ENCODE results near the gene HEPHL1. TPM values are rescaled to one million over a fixed set of nuclear protein-coding genes. Genes with fewer than 3 reads are reported as not detected.

The HEPHL1 gene
- total RNA-seq, 1 experiment from 2014 or later = not detected

- Histone ChIP-seq H4K20me1 (ENCODE audit: insufficient read depth) (no peaks in the 10 kb centered on the region; the same call in 1 of the 2 replicates), H3K4me1 (ENCODE audit: control insufficient read depth in 1 of 2, insufficient read depth in 2 of 2, low read length in 2 of 2) (peaks cover 28 to 71% of the 10 kb centered on the region in 2 experiments), H3K4me2 (ENCODE audit: low read length) (no peak overlapping the region), H3K36me3 (ENCODE audit: control insufficient read depth in 1 of 2, insufficient read depth in 2 of 2, low read length in 2 of 2) (no peaks in the 10 kb centered on the region), H3K4me3 (replicated peaks in 1 of 2; ENCODE audit: low read depth in 1 of 2, low read length in 2 of 2) (no peak overlapping the region), H3K9me2 (ENCODE audit: insufficient read depth) (no peaks in the 10 kb centered on the region), H3K79me2 (ENCODE audit: insufficient read depth, low read length) (peaks cover 75% of the 10 kb centered on the region), H3K27ac (ENCODE audit: low read depth, low read length) (no peak overlapping the region), H3K27me3 (ENCODE audit: insufficient read depth, low read length) (no peaks in the 10 kb centered on the region), H2AFZ (ENCODE audit: low read depth, low read length, poor library complexity, severe bottlenecking) (no peak overlapping the region), H3K9me3 (ENCODE audit: control insufficient read depth in 1 of 2, insufficient read depth in 1 of 2, low read depth in 1 of 2, low read length in 2 of 2) (no peaks in the 10 kb centered on the region), H3K9ac (ENCODE audit: low read length) (no peak overlapping the region)
- DNase-seq (ENCODE audit: low read depth, low spot score) = no peak
- intact Hi-C loops (cut with micrococcal nuclease) = no loop called here
- ChIA-PET CTCF (interaction anchor here (1.2 kb wide), 1 partner anchor 236 kb away, joined by 4 read pairs; no protein-coding TSS in a partner anchor), POLR2A (no interaction called here), RAD21 (ENCODE audit: low non-redundant PET in 1 of 2, low total read pairs in 2 of 2, uncharacterized antibody in 2 of 2, unreplicated experiment in 2 of 2) (no interaction called here)
- no TSS peak for BruUV-seq (replicated peaks)
- TF ChIP-seq RAD21 (IDR thresholded peaks at IDR 0.05; ENCODE audit: low read depth) = no peak
- TF ChIP-seq POLR2AphosphoS5 (IDR thresholded peaks at IDR 0.05; ENCODE audit: low read depth, low read length) = no peak
- TF ChIP-seq ZFX (IDR thresholded peaks at IDR 0.05) = no peak
- TF ChIP-seq EZH2 (IDR thresholded peaks at IDR 0.05) = no peak
- no peak for TF ChIP-seq POLR2A (IDR thresholded peaks at IDR 0.05; ENCODE audit: borderline replicate concordance, extremely low read depth, insufficient read depth, insufficient read length)
- TF ChIP-seq EGR1 (IDR thresholded peaks at IDR 0.05; ENCODE audit: low read depth) = no peak
- TF ChIP-seq SIN3A (IDR thresholded peaks at IDR 0.05; ENCODE audit: low read depth) = no peak
- TF ChIP-seq ZNF274 (IDR thresholded peaks at IDR 0.05; ENCODE audit: low read depth, low read length) = no peak
- TF ChIP-seq ATF3 (IDR thresholded peaks at IDR 0.05) = no peak
- TF ChIP-seq YY1 (IDR thresholded peaks at IDR 0.05; ENCODE audit: extremely low read depth, insufficient replicate concordance, low read depth, low read length) = no peak
- ATAC-seq = no peak
Measured at GRCh38 chr11:94131047-94131717, 110.0 kb downstream of the HEPHL1 start.

- Histone ChIP-seq H3K79me2 (ENCODE audit: insufficient read depth, low read length) (peaks cover 77% of the 10 kb centered on the region), H3K4me2 (ENCODE audit: low read length) (no peak overlapping the region), H2AFZ (ENCODE audit: low read depth, low read length, poor library complexity, severe bottlenecking) (no peak overlapping the region), H3K9ac (ENCODE audit: low read length) (no peak overlapping the region), H3K9me2 (ENCODE audit: insufficient read depth) (no peaks in the 10 kb centered on the region), H3K4me3 (replicated peaks in 1 of 2; ENCODE audit: low read depth in 1 of 2, low read length in 2 of 2) (no peak overlapping the region), H3K27ac (ENCODE audit: low read depth, low read length) (no peak overlapping the region), H3K9me3 (ENCODE audit: control insufficient read depth in 1 of 2, insufficient read depth in 1 of 2, low read depth in 1 of 2, low read length in 2 of 2) (no peaks in the 10 kb centered on the region), H4K20me1 (ENCODE audit: insufficient read depth) (no peaks in the 10 kb centered on the region; the same call in 1 of the 2 replicates), H3K36me3 (ENCODE audit: control insufficient read depth in 1 of 2, insufficient read depth in 2 of 2, low read length in 2 of 2) (no peaks in the 10 kb centered on the region), H3K4me1 (ENCODE audit: control insufficient read depth in 1 of 2, insufficient read depth in 2 of 2, low read length in 2 of 2) (peaks cover 31 to 76% of the 10 kb centered on the region in 2 experiments), H3K27me3 (ENCODE audit: insufficient read depth, low read length) (no peaks in the 10 kb centered on the region)
- intact Hi-C loops (cut with micrococcal nuclease) = no loop called here
- BruUV-seq (replicated peaks) = no TSS peak
- ChIA-PET CTCF (interaction anchor here (1.2 kb wide), 1 partner anchor 236 kb away, joined by 4 read pairs; no protein-coding TSS in a partner anchor), RAD21 (ENCODE audit: low non-redundant PET in 1 of 2, low total read pairs in 2 of 2, uncharacterized antibody in 2 of 2, unreplicated experiment in 2 of 2) (no interaction called here), POLR2A (no interaction called here)
- DNase-seq (ENCODE audit: low read depth, low spot score) (no peak), ATAC-seq (no peak)
- TF ChIP-seq ZNF274 (IDR thresholded peaks at IDR 0.05; ENCODE audit: low read depth, low read length) (no peak), SP1 (IDR thresholded peaks at IDR 0.05; ENCODE audit: low read depth) (no peak), SIN3A (IDR thresholded peaks at IDR 0.05; ENCODE audit: low read depth) (no peak), POLR2A (IDR thresholded peaks at IDR 0.05; ENCODE audit: borderline replicate concordance, extremely low read depth, insufficient read depth, insufficient read length) (no peak), ELF1 (IDR thresholded peaks at IDR 0.05; ENCODE audit: borderline replicate concordance, low read depth) (no peak), EZH2phosphoT487 (IDR thresholded peaks at IDR 0.05; ENCODE audit: borderline replicate concordance) (no peak), ATF3 (IDR thresholded peaks at IDR 0.05) (no peak), RAD21 (IDR thresholded peaks at IDR 0.05; ENCODE audit: low read depth) (no peak), CTCF (IDR thresholded peaks at IDR 0.05 in 2 of 3, conservative IDR thresholded peaks at IDR 0.05 in 1 of 3; ENCODE audit: borderline replicate concordance in 1 of 3, insufficient read depth in 1 of 3, low read depth in 2 of 3, low read length in 2 of 3) (no peak), CEBPB (IDR thresholded peaks at IDR 0.05; ENCODE audit: low read depth) (no peak), YY1 (IDR thresholded peaks at IDR 0.05; ENCODE audit: extremely low read depth, insufficient replicate concordance, low read depth, low read length) (no peak), MAX (IDR thresholded peaks at IDR 0.05) (no peak), EZH2 (IDR thresholded peaks at IDR 0.05) (no peak), CBX3 (IDR thresholded peaks at IDR 0.05; ENCODE audit: low read depth) (no peak)
Measured at GRCh38 chr11:94131718-94132115, 110.6 kb downstream of the HEPHL1 start.

All from HCT116 (cell line).